Common myeloid progenitor, CD34-positive (primary cell): ENCODE data around the gene ARFGEF2.

Experiments
- CTCF ChIA-PET: fragments of 350-600 bp; sonication (Branson Sonifier 250); formaldehyde crosslinking; loops from one replicate; lab custom pipeline; 2021; ENCODE audit warnings: antibody characterized with exemption; lab: Charles Lee
- POLR2A ChIA-PET: fragments of 350-600 bp; sonication (Branson Sonifier 250); formaldehyde crosslinking; loops from one replicate; lab custom pipeline; 2021; ENCODE audit warnings: antibody characterized with exemption; lab: Charles Lee
- DNase-seq, 3 donors: peaks; one replicate each; pipeline versions ENCODE4 v3.0.0 to v3.0.0-alpha.2; 2013
- H3K27ac ChIP-seq, 2 experiments: 1 replicate in 1 of 2; 2 replicates in 1 of 2; pipeline ENCODE4 v1.7.0; 2013; ENCODE audit warnings: inconsistent platforms in 2 of 2, low read length in 2 of 2, mild to moderate bottlenecking in 2 of 2, low read depth in 1 of 2, moderate library complexity in 1 of 2; ENCODE audit not compliant: severe bottlenecking in 2 of 2, insufficient read depth in 1 of 2, poor library complexity in 1 of 2
- H3K27me3 ChIP-seq, 5 experiments: replicated peaks in 2 of 5; 1 replicate in 3 of 5; 2 replicates in 2 of 5; pipeline versions ENCODE4 v1.6.1 to v1.7.0; 2013; ENCODE audit warnings: low read length in 4 of 5, mild to moderate bottlenecking in 2 of 5, moderate library complexity in 2 of 5, inconsistent platforms in 1 of 5; ENCODE audit not compliant: insufficient read depth in 5 of 5, control insufficient read depth in 4 of 5
- H3K36me3 ChIP-seq, 4 experiments: 1 replicate in 2 of 4; 2 replicates in 2 of 4; pipeline versions ENCODE4 v1.6.1 to v1.7.0; 2013; ENCODE audit warnings: low read length in 3 of 4, control low read depth in 1 of 4, mild to moderate bottlenecking in 1 of 4; ENCODE audit not compliant: control insufficient read depth in 4 of 4, insufficient read depth in 4 of 4
- H3K4me1 ChIP-seq, 4 experiments: 1 replicate in 3 of 4; 2 replicates in 1 of 4; pipeline versions ENCODE4 v1.6.1 to v1.7.1; 2013; ENCODE audit warnings: low read length in 3 of 4, mild to moderate bottlenecking in 3 of 4, control low read depth in 1 of 4, inconsistent platforms in 1 of 4, moderate library complexity in 1 of 4; ENCODE audit not compliant: control insufficient read depth in 4 of 4, insufficient read depth in 4 of 4; ENCODE audit errors: control extremely low read depth in 1 of 4
- H3K4me3 ChIP-seq, 7 experiments: 1 replicate in 4 of 7; 2 replicates in 3 of 7; pipeline versions ENCODE4 v1.5.1 to v1.7.0; 2013; ENCODE audit warnings: mild to moderate bottlenecking in 7 of 7, low read length in 6 of 7, moderate library complexity in 6 of 7, inconsistent platforms in 2 of 7, low read depth in 2 of 7, control low read depth in 1 of 7; ENCODE audit not compliant: insufficient read depth in 4 of 7, control insufficient read depth in 1 of 7; ENCODE audit errors: extremely low read depth in 1 of 7
- H3K9me3 ChIP-seq, 5 experiments: 1 replicate in 4 of 5; 2 replicates in 1 of 5; pipeline versions ENCODE4 v1.6.1 to v1.7.1; 2013; ENCODE audit warnings: low read length in 4 of 5, mild to moderate bottlenecking in 2 of 5, inconsistent platforms in 1 of 5, low read depth in 1 of 5, moderate library complexity in 1 of 5; ENCODE audit not compliant: control insufficient read depth in 4 of 5, insufficient read depth in 2 of 5; ENCODE audit errors: control extremely low read depth in 1 of 5
- WGBS: methylation state at CpG from one replicate; pipeline ENCODE4 v1.1.5; 2013; ENCODE audit not compliant: insufficient coverage; 5-methylcytosine and 5-hydroxymethylcytosine counted together

ARFGEF2 gene

DNA sequence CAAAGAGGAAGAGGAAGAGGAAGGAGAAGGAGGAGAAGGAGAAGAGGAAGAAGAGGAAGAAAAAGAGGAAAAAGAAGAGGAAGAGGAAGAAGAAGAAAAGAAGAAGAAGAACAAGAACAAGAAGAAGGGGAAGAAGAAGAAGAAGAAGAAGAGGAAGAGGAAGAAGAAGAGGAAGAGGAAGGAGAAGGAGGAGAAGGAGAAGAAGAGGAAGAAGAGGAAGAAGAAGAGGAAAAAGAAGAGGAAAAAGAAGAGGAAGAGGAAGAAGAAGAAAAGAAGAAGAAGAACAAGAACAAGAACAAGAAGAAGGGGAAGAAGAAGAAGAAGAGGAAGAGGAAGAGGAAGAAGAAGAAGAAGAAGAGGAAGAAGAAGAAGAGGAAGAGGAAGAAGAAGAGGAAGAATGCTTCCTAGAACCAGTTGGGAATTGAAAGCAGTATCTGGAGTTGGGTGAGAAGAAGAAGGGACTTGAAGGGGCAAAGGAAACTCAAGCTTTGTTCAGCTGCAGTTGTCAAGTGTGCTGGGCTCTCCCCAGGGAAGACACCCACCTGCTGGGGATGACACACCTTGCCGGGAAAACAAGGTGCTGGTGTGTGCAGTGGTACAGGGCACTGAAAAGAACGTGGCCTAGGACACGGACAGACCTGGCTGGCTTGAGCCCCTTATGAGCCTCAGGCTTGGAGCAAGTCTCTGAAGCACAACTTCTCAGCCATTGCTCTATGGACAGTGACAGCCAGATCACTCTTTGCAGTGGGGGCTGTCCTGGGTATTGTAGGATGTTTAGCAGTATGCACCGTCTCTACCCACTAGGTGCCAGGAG is 30.1 kb upstream of the ARFGEF2 start:
- ChIA-PET POLR2A (no interaction called here), CTCF (interaction anchor here (0.6 to 3.2 kb wide), 4 partner anchors 11 to 234 kb away, joined by 3 to 17 read pairs (median 3); no protein-coding TSS in a partner anchor)
- Histone ChIP-seq H3K9me3 (peaks cover 0 to 3% (median 0%) of the 10 kb centered on the region in 5 experiments), H3K4me1 (peaks cover 0 to 7% (median 0%) of the 10 kb centered on the region in 4 experiments), H3K36me3 (no peaks in the 10 kb centered on the region), H3K4me3 (no peak overlapping the region), H3K27me3 (no peaks in the 10 kb centered on the region), H3K27ac (no peak overlapping the region)
- WGBS, result 90% methylated on average over 4 of the region's 4 CpGs
- DNase-seq, result no peak

- Histone ChIP-seq H3K9me3 (peaks cover 0 to 3% (median 0%) of the 10 kb centered on the region in 5 experiments), H3K27ac (no peak overlapping the region), H3K36me3 (no peaks in the 10 kb centered on the region), H3K27me3 (no peaks in the 10 kb centered on the region), H3K4me1 (peaks cover 0 to 7% (median 0%) of the 10 kb centered on the region in 4 experiments), H3K4me3 (no peak overlapping the region)
- ChIA-PET POLR2A (no interaction called here), CTCF (interaction anchor here (0.6 to 3.2 kb wide), 5 partner anchors 10 to 235 kb away, joined by 3 to 17 read pairs (median 3); no protein-coding TSS in a partner anchor)
- DNase-seq, result no peak
- WGBS, result 93% methylated on average over 2 of the region's 3 CpGs
These were observed 29.5 kb upstream of the ARFGEF2 start for GRCh38 chr20:48892049-48892470.

DNA sequence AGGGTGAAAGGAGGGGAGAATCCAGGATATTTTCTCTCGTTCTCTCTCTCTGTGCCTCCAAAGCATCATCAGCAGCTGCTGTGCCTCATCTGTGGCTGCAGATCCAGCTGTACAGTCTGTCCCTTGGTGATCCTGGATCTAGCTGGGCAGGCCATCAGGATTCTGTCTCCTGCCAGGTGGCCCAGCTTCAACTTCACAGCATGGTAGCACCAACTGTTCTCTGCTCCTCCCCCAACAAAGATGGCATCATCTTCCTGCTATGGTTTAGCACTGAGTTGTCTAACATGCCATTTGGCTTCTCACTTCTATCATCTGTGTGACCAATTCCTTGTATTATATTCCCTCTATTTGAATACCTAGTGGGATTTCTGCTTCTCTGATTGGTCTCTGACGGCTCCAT is 28.6 kb upstream of the ARFGEF2 start:
- CTCF ChIA-PET, result interaction anchor here (1.2 to 3.2 kb wide), 4 partner anchors 12 to 235 kb away, joined by 4 to 17 read pairs (median 6); no protein-coding TSS in a partner anchor
- DNase-seq, result no peak

GRCh38 chr20:48893374-48893773 is 28.1 kb upstream of the ARFGEF2 start:
- H3K27me3 ChIP-seq, result no peaks in the 10 kb centered on the region
- H3K4me3 ChIP-seq, result no peak overlapping the region
- DNase-seq, result no peak
- no peak overlapping the region for H3K27ac ChIP-seq
- H3K9me3 ChIP-seq, result peaks cover 0 to 3% (median 0%) of the 10 kb centered on the region in 5 experiments
- H3K4me1 ChIP-seq, result peaks cover 0 to 7% (median 0%) of the 10 kb centered on the region in 4 experiments
- ChIA-PET POLR2A (no interaction called here), CTCF (interaction anchor here (1.2 to 3.2 kb wide), 4 partner anchors 12 to 236 kb away, joined by 4 to 17 read pairs (median 6); no protein-coding TSS in a partner anchor)
- no peaks in the 10 kb centered on the region for H3K36me3 ChIP-seq

More for the DNA sequence above, 28.6 kb upstream of the ARFGEF2 start:
- Histone ChIP-seq H3K36me3 (no peaks in the 10 kb centered on the region), H3K27ac (no peak overlapping the region), H3K9me3 (peaks cover 0 to 3% (median 0%) of the 10 kb centered on the region in 5 experiments), H3K27me3 (no peaks in the 10 kb centered on the region), H3K4me3 (no peak overlapping the region), H3K4me1 (peaks cover 0 to 7% (median 0%) of the 10 kb centered on the region in 4 experiments)
- POLR2A ChIA-PET, result no interaction called here
- no CpG with 5 or more reads among the region's 2 CpGs for WGBS

DNA sequence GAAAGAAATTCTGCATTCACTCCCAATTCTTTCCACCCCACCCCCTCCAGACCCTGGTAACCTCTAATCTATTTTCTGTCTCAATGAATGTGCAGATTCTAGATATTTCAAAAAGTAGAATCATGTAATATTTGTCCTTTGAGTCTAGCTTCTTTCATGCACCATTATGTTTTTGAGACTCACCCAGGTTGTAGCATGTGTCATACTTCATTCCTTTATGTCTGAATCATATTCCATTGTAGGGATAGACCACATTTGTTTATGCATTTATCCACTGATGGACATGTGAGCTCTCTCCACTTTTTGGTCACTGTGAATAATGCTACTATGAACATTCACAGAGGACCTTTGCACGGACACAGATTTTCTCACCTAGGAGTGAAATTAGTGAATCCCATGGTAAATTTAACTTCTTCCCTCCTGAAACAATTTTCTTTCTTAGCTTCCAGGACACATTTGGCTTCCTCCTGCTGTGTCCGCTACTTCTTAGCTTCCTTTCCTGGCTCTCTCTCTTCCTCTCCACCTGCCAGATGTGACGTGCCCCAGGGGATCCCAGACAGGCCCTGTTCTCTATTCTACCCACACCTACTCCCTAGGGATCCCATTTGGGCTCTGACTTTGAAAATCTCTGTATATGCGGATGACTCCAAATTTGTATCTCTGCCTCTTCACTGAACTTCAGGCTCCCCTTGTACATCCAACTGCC is 24.1 kb upstream of the ARFGEF2 start:
- ChIA-PET POLR2A (no interaction called here), CTCF (no interaction called here)
- H3K27ac ChIP-seq, result no peak overlapping the region
- peaks cover 0 to 3% (median 0%) of the 10 kb centered on the region in 5 experiments for H3K9me3 ChIP-seq
- no peaks in the 10 kb centered on the region for H3K27me3 ChIP-seq
- no peaks in the 10 kb centered on the region for H3K36me3 ChIP-seq
- WGBS, result 96% methylated on average over 3 of the region's 4 CpGs
- no peak for DNase-seq
- no peak overlapping the region for H3K4me3 ChIP-seq
- H3K4me1 ChIP-seq, result peaks cover 0 to 15% (median 4%) of the 10 kb centered on the region in 4 experiments

GRCh38 chr20:48898210-48898609 is 23.3 kb upstream of the ARFGEF2 start:
- Histone ChIP-seq H3K4me1 (peaks cover 0 to 15% (median 4%) of the 10 kb centered on the region in 4 experiments), H3K27me3 (no peaks in the 10 kb centered on the region), H3K27ac (no peak overlapping the region), H3K36me3 (no peaks in the 10 kb centered on the region), H3K4me3 (no peak overlapping the region), H3K9me3 (peaks cover 0 to 3% (median 0%) of the 10 kb centered on the region in 5 experiments)
- ChIA-PET POLR2A (no interaction called here), CTCF (no interaction called here)
- no peak for DNase-seq
- WGBS, result 96% methylated on average over 4 of the region's 10 CpGs
